GM12878 (cell line): ENCODE measurements around the gene DHX40. TPM values are rescaled to one million over a fixed set of nuclear protein-coding genes. Genes with fewer than 3 reads are reported as not detected.

ENCODE experiments used
- ATAC-seq: fragments of 200-7000 bp; cut with Tn5 transposase; 3 replicates; pipeline ENCODE4 v1.9.1; 2020; ENCODE audit warnings: mild to moderate bottlenecking, moderate library complexity
- BruUV-seq: library from RNA; stranded (reverse); fragments of 400-500 nt; replicated peaks from 2 replicates; lab custom pipeline; 2021; lab: Mats Ljungman, UMichigan
- CTCF ChIA-PET: fragments of 300-600 bp; sonication (Branson Sonifier 250); formaldehyde crosslinking; extraction: SDS; loops from one replicate; lab custom pipeline; 2021; ENCODE audit warnings: inconsistent platforms; lab: Yijun Ruan, JAX
- POLR2A ChIA-PET: fragments of 350-600 bp; formaldehyde crosslinking; extraction: SDS; loops from one replicate; lab custom pipeline; 2021; ENCODE audit warnings: inconsistent platforms; lab: Charles Lee
- RAD21 ChIA-PET: fragments of 300-600 bp; sonication (Branson Sonifier 250); formaldehyde crosslinking; loops from one replicate; lab custom pipeline; 2023; ENCODE audit warnings: antibody characterized with exemption; ENCODE audit not compliant: unreplicated experiment; lab: Charles Lee
- SMC1A ChIA-PET: fragments of 300-600 bp; sonication (Branson Sonifier 250); formaldehyde crosslinking; loops from one replicate; lab custom pipeline; 2023; ENCODE audit not compliant: unreplicated experiment, uncharacterized antibody; lab: Charles Lee
- DNase-seq: peaks from one replicate; pipeline ENCODE4 v3.0.0-alpha.2; 2011; ENCODE audit warnings: low read depth, low spot score
- FAIRE-seq: peaks from 3 replicates; lab custom pipeline; 2011; peaks lifted over from hg19 to GRCh38; lab: Jason Lieb, UNC
- H2AFZ ChIP-seq: 2 replicates; pipeline ENCODE4 v1.6.0; 2011; ENCODE audit warnings: low read depth, low read length, control low read depth; ENCODE audit not compliant: control insufficient read depth
- H3K27ac ChIP-seq: 2 replicates; pipeline ENCODE4 v1.5.1; 2011; ENCODE audit warnings: control low read depth; ENCODE audit not compliant: control insufficient read depth, insufficient read depth
- H3K27me3 ChIP-seq, 2 experiments: replicated peaks in 1 of 2; 2 replicates each; pipeline versions ENCODE4 v1.6.0 to v1.6.1; 2011; ENCODE audit warnings: low read length in 1 of 2; ENCODE audit not compliant: control insufficient read depth in 2 of 2, insufficient read depth in 2 of 2
- H3K36me3 ChIP-seq, 2 experiments: 2 replicates each; pipeline ENCODE4 v1.5.1; 2011; ENCODE audit warnings: low read length in 1 of 2; ENCODE audit not compliant: control insufficient read depth in 2 of 2, insufficient read depth in 2 of 2
- H3K4me1 ChIP-seq: 2 replicates; pipeline ENCODE4 v1.6.1; 2011; ENCODE audit warnings: mild to moderate bottlenecking, low read length, moderate library complexity, mixed read lengths; ENCODE audit not compliant: control insufficient read depth, insufficient read depth
- H3K4me2 ChIP-seq: 2 replicates; pipeline ENCODE4 v1.6.0; 2011; ENCODE audit warnings: control low read depth; ENCODE audit not compliant: control insufficient read depth, insufficient read depth
- H3K4me3 ChIP-seq: fragments of 200-600 bp; sonication (generic); 2 replicates; pipeline ENCODE4 v1.5.1; 2016
- H3K79me2 ChIP-seq: 2 replicates; pipeline ENCODE4 v1.6.0; 2011; ENCODE audit warnings: low read length; ENCODE audit not compliant: control insufficient read depth, insufficient read depth
- H3K9ac ChIP-seq: 2 replicates; pipeline ENCODE4 v1.8.0; 2011; ENCODE audit warnings: low read length, control low read depth, mixed read lengths; ENCODE audit not compliant: control insufficient read depth, insufficient read depth
- H3K9me3 ChIP-seq: replicated peaks from 3 replicates; pipeline ENCODE4 v1.5.1; 2011; ENCODE audit warnings: mild to moderate bottlenecking, low read length; ENCODE audit not compliant: control insufficient read depth, insufficient read depth
- H4K20me1 ChIP-seq: 2 replicates; pipeline ENCODE4 v1.6.0; 2011; ENCODE audit not compliant: control insufficient read depth, insufficient read depth
- CREM ChIP-seq: IDR thresholded peaks from 2 replicates; pipeline ENCODE4 v1.6.1; 2014; ENCODE audit warnings: antibody characterized with exemption, low read depth
- GABPA ChIP-seq: IDR thresholded peaks from 2 replicates; pipeline ENCODE4 v1.6.1; 2014; ENCODE audit warnings: antibody characterized with exemption, low read depth, mild to moderate bottlenecking, inconsistent platforms
- HCFC1 ChIP-seq: fragments of 150-350 bp; IDR thresholded peaks from 2 replicates; pipeline ENCODE4 v1.6.1; 2014; ENCODE audit warnings: low read length
- IKZF2 ChIP-seq, 2 experiments: fragments of 450-650 bp; IDR thresholded peaks; 2 replicates each; pipeline ENCODE4 v1.6.1; 2017; ENCODE audit warnings: mild to moderate bottlenecking in 2 of 2, moderate library complexity in 2 of 2
- KDM1A ChIP-seq: fragments of 200-600 bp; sonication (generic); IDR thresholded peaks from 2 replicates; pipeline ENCODE4 v1.6.1; 2016; ENCODE audit warnings: borderline replicate concordance
- MEF2A ChIP-seq: IDR thresholded peaks from 2 replicates; pipeline ENCODE4 v1.6.1; 2011; ENCODE audit warnings: low read depth, mild to moderate bottlenecking, low read length, moderate library complexity; ENCODE audit not compliant: insufficient read depth
- NBN ChIP-seq: fragments of 450-650 bp; IDR thresholded peaks from 2 replicates; pipeline ENCODE4 v1.6.1; 2016
- NR2C1 ChIP-seq: fragments of 450-650 bp; IDR thresholded peaks from 2 replicates; pipeline ENCODE4 v1.6.1; 2017; ENCODE audit warnings: antibody characterized with exemption, mild to moderate bottlenecking, moderate library complexity
- RAD21 ChIP-seq: IDR thresholded peaks from 2 replicates; pipeline ENCODE4 v1.6.1; 2011; ENCODE audit warnings: mild to moderate bottlenecking, low read depth, low read length, moderate library complexity; ENCODE audit not compliant: insufficient read depth
- RAD51 ChIP-seq: fragments of 450-650 bp; IDR thresholded peaks from 2 replicates; pipeline ENCODE4 v1.6.1; 2016; ENCODE audit warnings: moderate library complexity, mild to moderate bottlenecking, inconsistent platforms
- RELA ChIP-seq: fragments of 450-650 bp; IDR thresholded peaks from 2 replicates; pipeline ENCODE4 v1.8.0; 2014; ENCODE audit warnings: borderline replicate concordance; ENCODE audit not compliant: partially characterized antibody
- SIN3A ChIP-seq: IDR thresholded peaks from 2 replicates; pipeline ENCODE4 v1.6.1; 2012; ENCODE audit warnings: low read depth, low read length, improper control_type of control experiment
- STAT1 ChIP-seq: fragments of 450-650 bp; conservative IDR thresholded peaks from 2 replicates; pipeline ENCODE4 v1.6.1; 2014; ENCODE audit warnings: antibody characterized with exemption, mild to moderate bottlenecking
- STAT3 ChIP-seq: IDR thresholded peaks from 2 replicates; pipeline ENCODE4 v1.6.1; 2011; ENCODE audit warnings: low read depth, low read length, improper control_type of control experiment
- TCF7 ChIP-seq: IDR thresholded peaks from 2 replicates; pipeline ENCODE4 v1.6.1; 2014; ENCODE audit warnings: antibody characterized with exemption, borderline replicate concordance
- YY1 ChIP-seq: IDR thresholded peaks from 2 replicates; pipeline ENCODE4 v1.6.1; 2011; ENCODE audit warnings: low read depth, mild to moderate bottlenecking, low read length
- ZBTB4 ChIP-seq: fragments of 450-650 bp; formaldehyde crosslinking; IDR thresholded peaks from 2 replicates; pipeline ENCODE4 v1.4.0; 2022; ENCODE audit warnings: mild to moderate bottlenecking, moderate library complexity
- ZNF622 ChIP-seq: fragments of 450-650 bp; IDR thresholded peaks from 2 replicates; pipeline ENCODE4 v1.6.1; 2017; ENCODE audit warnings: mild to moderate bottlenecking, inconsistent platforms
- WGBS: methylation state at CpG from one replicate; pipeline ENCODE4 v1.1.6; 2016; ENCODE audit warnings: low lambda C conversion rate; ENCODE audit not compliant: insufficient replicate concordance, insufficient coverage; ENCODE audit errors: missing lambda C conversion rate; 5-methylcytosine and 5-hydroxymethylcytosine counted together
- in situ Hi-C: fragments of 300-500 bp; cut with MboI; formaldehyde crosslinking; loops from 9 replicates; pipeline ENCODE4 v1.14.3; 2018; ENCODE audit warnings: mixed read lengths
- intact Hi-C: fragments of 100-400 bp; cut with micrococcal nuclease; formaldehyde crosslinking; loops from one replicate; pipeline ENCODE4 v1.14.2; 2022; ENCODE audit not compliant: unreplicated experiment
- polyA plus RNA-seq, 11 experiments: library from polyadenylated mRNA; depleted of rRNA in 4 of 11; unstranded in 6 of 11; stranded (reverse) in 5 of 11; fragments of >200 nt; fragmentation: Nextera tagmentation in 4 of 11; fragmentation: Illumina TruSeq in 1 of 11; extraction: Ambion mirVana in 4 of 11; extraction: Trizol in 1 of 11; gene quantifications; 1 replicate in 1 of 11; 2 replicates in 10 of 11; pipeline versions ENCODE4 v1.2.1 to v1.2.3, GENCODE V29; 2011 to 2016; ENCODE audit warnings: inconsistent platforms in 2 of 11, missing spikeins in 2 of 11, low read depth in 1 of 11
- total RNA-seq, 4 experiments: library from RNA; depleted of rRNA in 3 of 4; stranded (reverse); fragments of >200 nt in 3 of 4; fragmentation: Illumina TruSeq in 1 of 4; extraction: Trizol in 1 of 4; gene quantifications; 2 replicates each; pipeline versions ENCODE4 v1.2.1 to v1.2.3, GENCODE V29; 2013 to 2021

The DHX40 gene
- total and polyA plus RNA-seq, 10 of the 15 experiments (the other 5 are each of a cell fraction or from before 2014, with no cell fraction given) = 4.8 to 29.2 (median 12.0) TPM

- peaks cover 8% of the 10 kb centered on the region for H3K4me1 ChIP-seq
- POLR2A ChIA-PET = interaction anchor here (0.5 to 12.3 kb wide), 3 partner anchors 9 to 1984 kb away, joined by 3 to 111 read pairs (median 4); partner anchors contain the start of gene CLTC
- TF ChIP-seq RAD21 (no peak), STAT1 (no peak), NR2C1 (no peak), RAD51 (no peak), GABPA (no peak), TCF7 (no peak), YY1 (no peak), MEF2A (no peak), ZBTB4 (CRISPR knock-in tag) (no peak), ZNF622 (no peak), SIN3A (no peak), HCFC1 (no peak), IKZF2 (IDR thresholded peaks at IDR 0.05) (no peak), STAT3 (no peak), NBN (no peak), KDM1A (no peak), RELA (no peak), CREM (no peak)
- TF ChIP-seq, all 136 proteins: peak for 0
- H3K9ac ChIP-seq = no peak overlapping the region
- WGBS = 75% methylated on average over 3 of the region's 3 CpGs
- RAD21 ChIA-PET = interaction anchor here (1.2 kb wide), 1 partner anchor 13 kb away, joined by 4 read pairs; no protein-coding TSS in a partner anchor
- CTCF ChIA-PET = interaction anchor here (0.6 to 0.9 kb wide), 2 partner anchors 18 to 51 kb away, joined by 3 read pairs; no protein-coding TSS in a partner anchor
- H3K4me2 ChIP-seq = no peak overlapping the region
- DNase-seq (no peak), ATAC-seq (peak; percentile 59), FAIRE-seq (no peak)
- BruUV-seq = TSS peak; percentile 1
- intact Hi-C loops (no loop called here), in situ Hi-C loops (no loop called here)
- H4K20me1 ChIP-seq = peaks cover 12% of the 10 kb centered on the region
- H3K27ac ChIP-seq = no peak overlapping the region
- SMC1A ChIA-PET = interaction anchor here (0.6 to 1.9 kb wide), 5 partner anchors 12 to 1402 kb away, joined by 3 to 11 read pairs (median 4); no protein-coding TSS in a partner anchor
- H3K4me3 ChIP-seq = no peak overlapping the region
- peaks cover 85% of the 10 kb centered on the region for H3K79me2 ChIP-seq
- peaks cover 0 to 14% of the 10 kb centered on the region in 2 experiments; a peak in 3 of 4 replicates for H3K36me3 ChIP-seq
- H3K27me3 ChIP-seq = no peaks in the 10 kb centered on the region
- H2AFZ ChIP-seq = no peak overlapping the region
- no peaks in the 10 kb centered on the region for H3K9me3 ChIP-seq
Observed at GRCh38 chr17:59634632-59635541, 69.5 kb downstream of the DHX40 start.
